Neural cell (in vitro differentiated cells): ENCODE results near the gene BAG1. TPM values are rescaled to one million over a fixed set of nuclear protein-coding genes. Genes with fewer than 3 reads are reported as not detected.

ENCODE experiments used
- H2AFZ ChIP-seq: fragments of 200-600, 300-800 bp; sonication (generic), shearing (Covaris generic); 2 replicates; pipeline ENCODE4 v1.6.0; 2014; ENCODE audit warnings: low read depth, mild to moderate bottlenecking, antibody characterized with exemption, low read length, moderate library complexity
- H3F3A ChIP-seq: fragments of 200-600 bp; shearing (Covaris generic); 2 replicates; pipeline ENCODE4 v1.6.1; 2016; ENCODE audit warnings: mild to moderate bottlenecking, moderate library complexity, mixed read lengths, antibody characterized with exemption, low read length; ENCODE audit not compliant: insufficient read depth, poor library complexity, severe bottlenecking
- H3K27ac ChIP-seq: fragments of 200-600, 300-800 bp; sonication (generic), shearing (Covaris generic); 2 replicates; pipeline ENCODE4 v1.5.1; 2014; ENCODE audit warnings: mild to moderate bottlenecking, low read length, moderate library complexity
- H3K27me3 ChIP-seq: fragments of 300-800, 200-600 bp; sonication (generic), shearing (Covaris generic); 2 replicates; pipeline ENCODE4 v1.6.0; 2014; ENCODE audit warnings: mild to moderate bottlenecking, low read depth, low read length, moderate library complexity; ENCODE audit not compliant: insufficient read depth
- H3K36me3 ChIP-seq: fragments of 300-800, 200-600 bp; sonication (generic), shearing (Covaris generic); 2 replicates; pipeline ENCODE4 v1.5.1; 2014; ENCODE audit warnings: mild to moderate bottlenecking, antibody characterized with exemption, low read length, moderate library complexity; ENCODE audit not compliant: insufficient read depth
- H3K4me2 ChIP-seq: fragments of 300-800, 200-600 bp; sonication (generic), shearing (Covaris generic); 2 replicates; pipeline ENCODE4 v1.6.0; 2014; ENCODE audit warnings: mild to moderate bottlenecking, low read length
- H3K4me3 ChIP-seq: fragments of 300-800, 200-600 bp; sonication (generic), shearing (Covaris generic); 2 replicates; pipeline ENCODE4 v1.5.1; 2014; ENCODE audit warnings: mild to moderate bottlenecking, low read length, moderate library complexity
- H3K79me2 ChIP-seq: fragments of 200-600 bp; shearing (Covaris generic); replicated peaks from 2 replicates; pipeline ENCODE4 v1.6.0; 2014; ENCODE audit warnings: mild to moderate bottlenecking, low read length, moderate library complexity; ENCODE audit not compliant: insufficient read depth
- H3K9ac ChIP-seq: fragments of 300-800, 200-600 bp; sonication (generic), shearing (Covaris generic); 2 replicates; pipeline ENCODE4 v1.6.1; 2016; ENCODE audit warnings: mild to moderate bottlenecking, low read length, mixed read lengths
- H3K9me2 ChIP-seq: fragments of 200-600 bp; shearing (Covaris generic); 2 replicates; pipeline ENCODE4 v1.6.1; 2016; ENCODE audit warnings: mild to moderate bottlenecking, low read length, mixed read lengths; ENCODE audit not compliant: insufficient read depth
- H3K9me3 ChIP-seq: fragments of 200-600, 300-800 bp; sonication (generic), shearing (Covaris generic); 2 replicates; pipeline ENCODE4 v1.6.1; 2016; ENCODE audit warnings: mild to moderate bottlenecking, mixed run types, low read length, moderate library complexity, mixed read lengths
- H4K20me1 ChIP-seq: fragments of 200-600 bp; shearing (Covaris generic); 2 replicates; pipeline ENCODE4 v1.6.1; 2016; ENCODE audit warnings: mild to moderate bottlenecking, mixed run types; ENCODE audit not compliant: insufficient read depth
- EP300 ChIP-seq: fragments of 450-650 bp; conservative IDR thresholded peaks from 2 replicates; pipeline ENCODE4 v1.6.1; 2014; ENCODE audit warnings: antibody characterized with exemption, mild to moderate bottlenecking, moderate library complexity; ENCODE audit not compliant: poor library complexity, severe bottlenecking
- EZH2 ChIP-seq: fragments of 200-600, 300-800 bp; shearing (Covaris generic), sonication (generic); IDR thresholded peaks from 2 replicates; pipeline ENCODE4 v1.6.1; 2014; ENCODE audit warnings: antibody characterized with exemption, low read length, borderline replicate concordance, mild to moderate bottlenecking; ENCODE audit not compliant: insufficient read depth, poor library complexity, severe bottlenecking
- MXI1 ChIP-seq: fragments of 450-650 bp; conservative IDR thresholded peaks from 2 replicates; pipeline ENCODE4 v1.6.1; 2014; ENCODE audit warnings: antibody characterized with exemption, mild to moderate bottlenecking; ENCODE audit not compliant: poor library complexity, severe bottlenecking
- POLR2AphosphoS5 ChIP-seq: IDR thresholded peaks from 2 replicates; pipeline ENCODE4 v1.6.1; 2012
- RAD21 ChIP-seq: fragments of 450-650 bp; conservative IDR thresholded peaks from 2 replicates; pipeline ENCODE4 v1.6.1; 2014; ENCODE audit warnings: antibody characterized with exemption, mild to moderate bottlenecking, moderate library complexity
- SMC3 ChIP-seq: fragments of 450-650 bp; conservative IDR thresholded peaks from 2 replicates; pipeline ENCODE4 v1.6.1; 2014; ENCODE audit warnings: antibody characterized with exemption, mild to moderate bottlenecking, moderate library complexity; ENCODE audit not compliant: poor library complexity
- TAF1 ChIP-seq: IDR thresholded peaks from 2 replicates; pipeline ENCODE4 v1.6.1; 2012; ENCODE audit warnings: low read depth
- polyA plus RNA-seq: library from polyadenylated mRNA; depleted of rRNA; stranded (reverse); fragments of >200 nt; gene quantifications from 2 replicates; pipeline ENCODE4 v1.2.3, GENCODE V29; 2014
- TF ChIP-seq, protein P1 (sequence below): fragments of 450-650 bp; IDR thresholded peaks from 2 replicates; pipeline ENCODE4 v1.5.1; 2014; ENCODE audit warnings: antibody characterized with exemption, mild to moderate bottlenecking, moderate library complexity; ENCODE audit not compliant: poor library complexity, severe bottlenecking
- TF ChIP-seq, protein P2 (sequence below): IDR thresholded peaks from 2 replicates; pipeline ENCODE4 v1.6.1; 2012; ENCODE audit warnings: borderline replicate concordance

BAG1 gene
- polyA plus RNA-seq, 1 donor from 2014 or later, result 94.9 TPM

DNA sequence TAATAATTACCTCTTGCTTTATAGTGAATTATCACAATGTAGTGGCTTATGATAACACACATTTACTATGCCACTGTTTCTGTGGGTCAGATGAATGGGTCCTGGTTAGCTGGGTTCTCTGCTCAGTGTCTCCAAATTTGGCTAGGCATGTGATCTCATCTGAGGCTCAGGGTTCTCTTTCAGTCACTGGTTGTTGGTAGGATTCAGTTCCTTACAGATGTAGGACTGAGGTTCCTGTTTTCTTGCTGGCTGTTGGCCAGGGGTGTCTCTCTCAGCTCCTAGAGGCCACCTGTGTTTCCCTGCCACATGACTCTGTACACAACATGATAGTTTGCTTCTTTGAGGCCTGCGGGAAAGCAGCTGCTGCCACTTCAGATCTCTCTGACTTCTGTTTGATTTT lies 32.9 kb upstream of the BAG1 start:
- Histone ChIP-seq H3K9me3 (no peaks in the 10 kb centered on the region), H3K9ac (no peak overlapping the region), H3K27me3 (no peaks in the 10 kb centered on the region), H3K27ac (no peak overlapping the region), H2AFZ (no peak overlapping the region), H3K79me2 (peaks cover 44% of the 10 kb centered on the region), H3K9me2 (no peaks in the 10 kb centered on the region), H3K4me3 (no peak overlapping the region), H3F3A (no peaks in the 10 kb centered on the region), H3K36me3 (peaks cover 7% of the 10 kb centered on the region), H4K20me1 (no peaks in the 10 kb centered on the region), H3K4me2 (no peak overlapping the region)
- TF ChIP-seq MXI1, result no peak
- TF ChIP-seq, protein P1, sequence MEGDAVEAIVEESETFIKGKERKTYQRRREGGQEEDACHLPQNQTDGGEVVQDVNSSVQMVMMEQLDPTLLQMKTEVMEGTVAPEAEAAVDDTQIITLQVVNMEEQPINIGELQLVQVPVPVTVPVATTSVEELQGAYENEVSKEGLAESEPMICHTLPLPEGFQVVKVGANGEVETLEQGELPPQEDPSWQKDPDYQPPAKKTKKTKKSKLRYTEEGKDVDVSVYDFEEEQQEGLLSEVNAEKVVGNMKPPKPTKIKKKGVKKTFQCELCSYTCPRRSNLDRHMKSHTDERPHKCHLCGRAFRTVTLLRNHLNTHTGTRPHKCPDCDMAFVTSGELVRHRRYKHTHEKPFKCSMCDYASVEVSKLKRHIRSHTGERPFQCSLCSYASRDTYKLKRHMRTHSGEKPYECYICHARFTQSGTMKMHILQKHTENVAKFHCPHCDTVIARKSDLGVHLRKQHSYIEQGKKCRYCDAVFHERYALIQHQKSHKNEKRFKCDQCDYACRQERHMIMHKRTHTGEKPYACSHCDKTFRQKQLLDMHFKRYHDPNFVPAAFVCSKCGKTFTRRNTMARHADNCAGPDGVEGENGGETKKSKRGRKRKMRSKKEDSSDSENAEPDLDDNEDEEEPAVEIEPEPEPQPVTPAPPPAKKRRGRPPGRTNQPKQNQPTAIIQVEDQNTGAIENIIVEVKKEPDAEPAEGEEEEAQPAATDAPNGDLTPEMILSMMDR, result no peak

DNA sequence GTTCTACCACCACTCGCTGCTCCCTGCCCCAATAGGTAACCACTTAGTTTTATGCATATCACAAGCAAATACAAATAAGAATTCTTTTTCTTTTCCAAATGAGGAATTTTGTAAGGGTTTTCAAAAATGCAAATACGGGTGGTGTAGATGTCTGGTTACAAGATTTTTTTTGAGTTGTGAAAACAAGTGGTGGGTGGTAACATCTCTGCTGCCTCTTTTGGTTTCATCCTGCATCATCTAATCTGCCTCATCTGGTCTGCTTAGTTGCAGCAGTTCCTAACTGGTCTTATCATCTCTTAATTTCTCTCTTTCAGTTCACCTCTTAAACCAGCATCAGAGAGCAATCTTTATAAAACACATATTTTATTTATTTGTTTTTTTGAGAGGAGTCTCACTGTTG lies 31.1 kb upstream of the BAG1 start:
- no peak overlapping the region for H3K4me2 ChIP-seq
- H3F3A ChIP-seq, result no peaks in the 10 kb centered on the region
- no peaks in the 10 kb centered on the region for H4K20me1 ChIP-seq
- peaks cover 7% of the 10 kb centered on the region for H3K36me3 ChIP-seq
- no peak overlapping the region for H3K27ac ChIP-seq
- H3K27me3 ChIP-seq, result no peaks in the 10 kb centered on the region
- H3K9me3 ChIP-seq, result no peaks in the 10 kb centered on the region
- TF ChIP-seq RAD21, result no peak
- TF ChIP-seq MXI1, result no peak
- TF ChIP-seq EZH2, result no peak
- TF ChIP-seq POLR2AphosphoS5, result no peak
- no peak for TF ChIP-seq SMC3
- no peak for TF ChIP-seq EP300
- peaks cover 60% of the 10 kb centered on the region for H3K79me2 ChIP-seq
- no peak overlapping the region for H3K4me3 ChIP-seq
- no peak overlapping the region for H2AFZ ChIP-seq
- H3K9ac ChIP-seq, result no peak overlapping the region
- no peaks in the 10 kb centered on the region for H3K9me2 ChIP-seq

DNA sequence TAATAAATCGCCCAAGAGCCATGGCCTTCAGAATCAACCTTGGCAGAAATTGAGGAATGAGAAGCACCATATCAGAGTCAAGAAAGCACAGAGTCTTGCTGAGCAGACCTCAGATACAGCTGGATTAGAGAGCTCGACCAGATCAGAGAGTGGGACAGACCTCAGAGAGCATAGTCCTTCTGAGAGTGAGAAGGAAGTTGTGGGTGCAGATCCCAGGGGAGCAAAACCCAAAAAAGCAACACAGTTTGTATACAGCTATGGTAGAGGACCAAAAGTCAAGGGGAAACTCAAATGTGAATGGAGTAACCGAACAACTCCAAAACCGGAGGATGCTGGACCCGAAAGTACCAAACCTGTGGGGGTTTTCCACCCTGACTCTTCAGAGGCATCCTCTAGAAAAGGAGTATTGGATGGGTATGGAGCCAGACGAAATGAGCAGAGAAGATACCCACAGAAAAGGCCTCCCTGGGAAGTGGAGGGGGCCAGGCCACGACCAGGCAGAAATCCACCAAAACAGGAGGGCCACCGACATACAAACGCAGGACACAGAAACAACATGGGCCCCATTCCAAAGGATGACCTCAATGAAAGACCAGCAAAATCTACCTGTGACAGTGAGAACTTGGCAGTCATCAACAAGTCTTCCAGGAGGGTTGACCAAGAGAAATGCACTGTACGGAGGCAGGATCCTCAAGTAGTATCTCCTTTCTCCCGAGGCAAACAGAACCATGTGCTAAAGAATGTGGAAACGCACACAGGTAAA lies 30.3 kb upstream of the BAG1 start:
- H3K9me2 ChIP-seq, result no peaks in the 10 kb centered on the region

More for the DNA sequence above, 30.3 kb upstream of the BAG1 start:
- Histone ChIP-seq H3K27me3 (no peaks in the 10 kb centered on the region), H3K27ac (no peak overlapping the region), H3K9me3 (no peaks in the 10 kb centered on the region), H3K4me2 (no peak overlapping the region), H3K9ac (no peak overlapping the region), H3K4me3 (no peak overlapping the region), H3K79me2 (peaks cover 60% of the 10 kb centered on the region), H4K20me1 (no peaks in the 10 kb centered on the region), H3F3A (no peaks in the 10 kb centered on the region), H3K36me3 (peaks cover 7% of the 10 kb centered on the region), H2AFZ (no peak overlapping the region)
- TF ChIP-seq RAD21 (no peak), MXI1 (no peak), POLR2AphosphoS5 (no peak), TAF1 (no peak), EZH2 (no peak), SMC3 (no peak), EP300 (no peak)
- TF ChIP-seq, protein P1, result no peak
- TF ChIP-seq, protein P2, sequence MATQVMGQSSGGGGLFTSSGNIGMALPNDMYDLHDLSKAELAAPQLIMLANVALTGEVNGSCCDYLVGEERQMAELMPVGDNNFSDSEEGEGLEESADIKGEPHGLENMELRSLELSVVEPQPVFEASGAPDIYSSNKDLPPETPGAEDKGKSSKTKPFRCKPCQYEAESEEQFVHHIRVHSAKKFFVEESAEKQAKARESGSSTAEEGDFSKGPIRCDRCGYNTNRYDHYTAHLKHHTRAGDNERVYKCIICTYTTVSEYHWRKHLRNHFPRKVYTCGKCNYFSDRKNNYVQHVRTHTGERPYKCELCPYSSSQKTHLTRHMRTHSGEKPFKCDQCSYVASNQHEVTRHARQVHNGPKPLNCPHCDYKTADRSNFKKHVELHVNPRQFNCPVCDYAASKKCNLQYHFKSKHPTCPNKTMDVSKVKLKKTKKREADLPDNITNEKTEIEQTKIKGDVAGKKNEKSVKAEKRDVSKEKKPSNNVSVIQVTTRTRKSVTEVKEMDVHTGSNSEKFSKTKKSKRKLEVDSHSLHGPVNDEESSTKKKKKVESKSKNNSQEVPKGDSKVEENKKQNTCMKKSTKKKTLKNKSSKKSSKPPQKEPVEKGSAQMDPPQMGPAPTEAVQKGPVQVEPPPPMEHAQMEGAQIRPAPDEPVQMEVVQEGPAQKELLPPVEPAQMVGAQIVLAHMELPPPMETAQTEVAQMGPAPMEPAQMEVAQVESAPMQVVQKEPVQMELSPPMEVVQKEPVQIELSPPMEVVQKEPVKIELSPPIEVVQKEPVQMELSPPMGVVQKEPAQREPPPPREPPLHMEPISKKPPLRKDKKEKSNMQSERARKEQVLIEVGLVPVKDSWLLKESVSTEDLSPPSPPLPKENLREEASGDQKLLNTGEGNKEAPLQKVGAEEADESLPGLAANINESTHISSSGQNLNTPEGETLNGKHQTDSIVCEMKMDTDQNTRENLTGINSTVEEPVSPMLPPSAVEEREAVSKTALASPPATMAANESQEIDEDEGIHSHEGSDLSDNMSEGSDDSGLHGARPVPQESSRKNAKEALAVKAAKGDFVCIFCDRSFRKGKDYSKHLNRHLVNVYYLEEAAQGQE, result no peak
